ENCODE measurements around the gene TMEM204.

The TMEM204 gene

DNA sequence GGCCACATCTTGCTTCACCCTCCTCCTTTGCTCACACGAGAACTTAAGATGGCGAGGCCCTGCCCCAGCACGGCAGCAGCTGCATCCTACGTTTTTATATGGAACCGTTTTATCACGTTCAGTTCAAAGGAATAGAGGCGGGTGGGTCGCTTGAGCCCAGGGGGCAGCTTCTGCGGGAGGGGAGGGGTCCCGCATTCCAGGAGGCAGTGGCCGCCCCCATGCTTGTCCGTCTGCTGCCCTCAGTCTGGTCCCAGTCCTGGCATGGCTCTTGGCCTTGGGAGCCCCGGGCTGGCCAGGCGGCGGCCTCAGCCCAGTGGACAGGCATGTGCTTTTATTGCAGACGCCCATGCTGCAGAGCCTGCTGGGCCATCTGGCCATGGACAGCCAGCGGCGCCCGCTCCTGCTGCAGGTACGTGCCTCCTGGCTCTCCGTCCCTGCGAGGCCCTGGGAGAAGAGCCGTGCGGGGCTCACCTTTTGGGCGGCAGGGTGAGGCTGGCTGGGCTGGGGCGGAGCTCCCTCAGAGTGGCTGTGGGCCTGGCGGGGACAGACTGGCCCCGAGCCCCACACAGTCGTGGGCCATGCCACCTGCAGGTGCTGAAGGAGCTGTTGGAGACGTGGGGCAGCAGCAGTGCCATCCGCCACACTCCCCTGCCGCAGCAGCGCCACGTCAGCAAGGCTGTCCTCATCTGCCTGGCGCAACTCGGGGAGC is 33.6 kb upstream of the TMEM204 start:
- DNase-seq (ENCODE audit: low read depth in 2 of 2): no peak

GRCh38 chr16:1500465-1501150 is 32.9 kb upstream of the TMEM204 start:
- DNase-seq (ENCODE audit: low read depth in 2 of 2): no peak

- no peak for DNase-seq (ENCODE audit: low read depth in 2 of 2)
Measured at GRCh38 chr16:1501630-1502029, 31.8 kb upstream of the TMEM204 start.

- DNase-seq (ENCODE audit: low read depth in 2 of 2): no peak
Measured at GRCh38 chr16:1502092-1503004, 31.1 kb upstream of the TMEM204 start.

- no peak for DNase-seq (ENCODE audit: low read depth in 2 of 2)
Measured at GRCh38 chr16:1503110-1503955, 30.1 kb upstream of the TMEM204 start.

DNA sequence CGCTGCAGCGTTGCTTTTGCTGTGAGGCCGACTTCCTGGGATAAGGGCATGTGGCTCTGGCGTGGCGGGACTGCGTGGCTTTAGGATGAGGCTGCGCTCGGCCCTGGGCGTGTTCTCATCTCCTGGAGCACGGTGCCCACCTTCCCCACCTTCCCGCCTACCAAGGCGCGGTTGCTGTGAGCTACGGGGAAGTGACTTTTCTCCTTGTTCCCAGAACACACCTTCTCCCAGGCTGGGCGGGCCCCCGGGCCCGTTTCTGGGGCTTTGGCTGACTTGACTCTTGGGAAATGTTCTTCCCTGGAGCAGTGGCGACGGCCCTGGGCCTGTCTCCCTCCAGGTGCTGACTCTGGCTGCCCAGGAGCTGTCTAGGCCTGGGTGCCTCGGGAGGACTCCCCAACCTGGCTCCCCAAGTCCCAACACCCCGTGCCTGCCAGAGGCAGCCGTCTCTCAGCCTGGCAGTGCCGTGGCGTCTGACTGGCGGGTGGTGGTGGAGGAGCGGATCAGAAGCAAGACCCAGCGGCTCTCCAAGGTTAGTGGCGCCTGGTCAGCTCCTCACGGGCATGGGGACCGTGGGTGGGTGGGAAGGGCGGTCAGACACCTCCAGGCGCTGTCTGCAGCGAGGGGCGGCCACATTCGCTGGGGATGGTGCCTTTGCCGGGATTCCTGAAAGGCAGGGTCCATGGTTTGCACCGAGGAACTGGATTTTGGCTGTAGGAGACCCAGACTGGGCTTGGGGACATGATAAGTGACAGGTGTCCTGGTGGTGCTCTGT is 28.2 kb upstream of the TMEM204 start:
- DNase-seq (ENCODE audit: low read depth in 2 of 2): no peak

- DNase-seq (ENCODE audit: low read depth in 2 of 2): no peak
Measured at GRCh38 chr16:1505912-1506311, 27.6 kb upstream of the TMEM204 start.

DNA sequence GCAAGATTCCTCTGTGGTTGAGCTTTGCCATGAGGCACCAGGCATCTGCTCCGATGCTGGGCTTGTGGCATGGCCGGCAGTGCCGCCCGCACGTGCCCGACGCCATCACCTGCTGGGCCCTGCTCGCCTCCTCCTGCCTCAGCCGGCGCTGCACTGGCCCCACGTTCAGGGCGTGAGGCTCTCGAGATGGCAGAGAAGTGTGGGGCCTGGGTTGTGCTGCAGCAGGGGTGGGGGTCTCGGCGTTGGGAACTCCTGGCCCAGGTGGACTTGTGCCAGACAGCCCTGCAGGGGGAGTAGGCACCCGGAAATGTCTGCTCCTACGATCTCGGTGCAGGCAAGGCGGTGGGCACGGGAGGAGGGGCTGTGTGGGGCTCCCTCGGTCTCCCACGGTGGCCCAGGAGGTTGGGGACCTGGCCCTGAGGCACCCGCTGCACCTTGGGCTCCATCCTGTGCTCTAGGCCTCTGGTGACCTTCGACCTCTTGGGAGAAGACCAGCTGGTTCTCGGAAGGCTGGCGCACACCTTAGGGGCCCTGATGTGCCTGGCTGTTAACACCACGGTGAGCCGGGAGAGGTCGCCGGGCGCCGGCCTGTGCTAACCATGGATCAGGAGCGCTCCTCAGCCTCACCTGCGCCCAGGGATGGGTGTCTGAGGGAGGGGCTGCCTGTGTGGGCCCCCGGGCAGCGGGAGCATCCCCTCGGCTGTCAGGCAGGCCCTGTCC is 26.8 kb upstream of the TMEM204 start:
- no peak for DNase-seq (ENCODE audit: low read depth in 2 of 2)

DNA sequence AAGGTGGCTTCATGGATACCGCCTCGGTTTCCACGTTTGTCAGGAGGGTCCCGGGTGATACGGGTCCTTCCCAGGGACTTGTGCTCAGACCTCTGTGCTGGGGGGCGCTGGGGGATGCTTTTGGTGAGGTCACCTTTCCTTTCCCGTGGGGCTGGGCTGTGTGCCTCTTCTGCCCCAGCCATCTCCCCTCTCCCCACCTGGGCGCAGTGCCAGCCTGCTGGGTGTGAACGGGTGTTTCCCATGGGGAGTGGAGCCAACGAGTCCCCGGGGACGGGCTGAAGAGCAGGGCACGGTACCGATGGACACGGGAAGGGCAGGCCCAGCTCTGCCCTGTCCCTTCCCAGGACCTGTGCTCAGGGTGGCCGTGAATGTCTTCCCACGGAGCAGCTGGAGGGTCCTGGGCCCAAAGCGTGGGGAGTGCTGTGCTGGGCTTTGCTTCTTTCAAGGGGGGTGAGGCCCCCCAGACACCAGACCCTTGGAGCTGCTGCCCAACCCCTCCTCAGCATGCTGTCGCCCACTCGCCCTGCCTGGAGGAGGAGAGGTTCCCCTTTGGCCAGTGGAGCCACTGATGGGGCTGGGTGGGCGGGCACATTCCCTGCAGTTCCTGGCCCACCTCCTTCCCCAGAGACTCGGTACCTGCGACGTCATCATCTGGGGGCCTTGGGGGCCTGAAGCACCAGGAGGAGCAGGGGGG is 24.8 kb upstream of the TMEM204 start:
- DNase-seq (ENCODE audit: low read depth in 2 of 2): no peak

DNA sequence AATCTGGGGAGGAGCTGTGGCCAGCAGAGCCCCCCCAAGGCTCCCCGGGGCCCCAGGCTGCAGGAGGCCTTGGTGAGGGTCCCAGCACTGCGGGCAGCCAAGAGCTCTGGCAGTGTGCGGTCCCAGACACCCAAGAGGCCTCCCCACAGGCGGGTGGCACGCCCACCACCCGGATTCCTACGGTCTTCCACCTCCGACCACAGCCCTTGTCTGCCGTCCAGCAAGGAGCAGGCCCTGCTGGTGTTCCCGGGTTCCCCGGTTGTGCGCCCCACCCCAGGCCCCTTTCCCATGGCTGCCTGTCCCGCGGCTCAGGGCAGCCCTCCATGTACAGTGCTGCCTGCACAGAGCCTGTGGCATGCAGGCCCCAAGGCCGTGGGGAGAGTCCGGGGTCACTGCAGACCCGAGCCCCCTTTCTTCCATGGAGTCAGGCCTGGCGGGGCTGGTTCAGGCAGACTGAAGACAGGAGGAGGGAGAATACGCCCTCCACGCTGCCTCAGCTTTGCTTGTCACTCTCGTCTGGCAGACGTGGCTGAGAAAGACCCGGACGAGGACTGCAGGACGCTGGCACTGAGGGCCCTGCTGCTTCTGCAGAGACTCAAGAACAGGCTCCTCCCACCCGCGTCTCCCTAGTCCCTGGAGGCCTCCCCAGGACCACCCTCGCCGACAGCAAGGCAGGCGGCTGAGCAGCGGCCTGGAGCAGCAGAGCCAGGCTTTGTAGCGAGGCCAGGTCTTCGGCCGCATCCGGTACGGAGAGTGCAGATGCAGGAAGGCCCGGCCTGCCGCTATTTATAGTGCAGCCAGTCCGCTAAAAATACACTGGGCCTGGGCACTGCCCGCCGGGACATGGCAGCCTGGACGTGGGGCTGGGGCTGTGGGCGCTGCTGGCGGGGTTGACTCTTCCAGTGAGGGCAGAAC is 23.9 kb upstream of the TMEM204 start:
- DNase-seq (ENCODE audit: low read depth in 2 of 2): no peak

GRCh38 chr16:1510272-1510671 is 23.2 kb upstream of the TMEM204 start:
- no peak for DNase-seq (ENCODE audit: low read depth in 2 of 2)

- no peak for DNase-seq (ENCODE audit: low read depth in 2 of 2)
Measured at GRCh38 chr16:1510941-1511351, 22.5 kb upstream of the TMEM204 start.

GRCh38 chr16:1511662-1512569 is 21.6 kb upstream of the TMEM204 start:
- no peak for DNase-seq (ENCODE audit: low read depth in 2 of 2)

- no peak for DNase-seq (ENCODE audit: low read depth in 2 of 2)
Measured at GRCh38 chr16:1512774-1513173, 20.7 kb upstream of the TMEM204 start.

- no peak for DNase-seq (ENCODE audit: low read depth in 2 of 2)
Measured at GRCh38 chr16:1514507-1514906, 19.0 kb upstream of the TMEM204 start.

DNA sequence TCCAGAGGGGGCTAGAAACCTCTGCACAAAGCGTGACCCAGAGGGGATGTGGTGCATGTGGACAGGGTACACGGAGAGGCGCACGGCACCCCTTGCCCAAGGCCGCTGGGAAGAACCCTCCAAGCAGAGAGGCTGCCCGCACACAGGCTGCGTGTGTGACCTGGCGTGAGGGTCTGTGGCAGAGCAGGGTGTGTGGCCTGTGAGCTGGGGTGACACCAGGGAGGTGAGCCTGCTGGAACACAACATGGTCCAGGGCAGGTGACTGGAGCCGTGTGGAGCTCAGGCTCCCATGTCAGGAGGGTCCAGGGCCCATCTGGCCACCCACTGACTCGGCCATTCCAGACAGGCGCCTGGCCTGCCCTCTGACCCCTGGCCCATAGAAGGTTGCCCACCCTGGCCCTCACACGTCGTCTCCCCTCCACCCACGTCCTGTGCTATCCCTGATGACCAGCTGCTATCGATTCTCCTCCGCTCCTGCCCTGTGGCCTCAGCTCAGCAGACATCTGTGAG is 14.8 kb upstream of the TMEM204 start:
- no peak for DNase-seq (ENCODE audit: low read depth in 2 of 2)

GRCh38 chr16:1519831-1520230 is 13.6 kb upstream of the TMEM204 start:
- no peak for DNase-seq (ENCODE audit: low read depth in 2 of 2)

Measured in stimulated activated CD8-positive, alpha-beta memory T cell treated with anti-CD3 and anti-CD28 coated beads, Interleukin-2, amount 100 ng/mL, for 48 hours (primary cell).